ENCODE data around the gene CYBB. TPM values are rescaled to one million over a fixed set of nuclear protein-coding genes. Genes with fewer than 3 reads are reported as not detected.

CYBB gene
- not detected in 2 replicates for total RNA-seq

GRCh38 chrX:37779857-37780256 is at the start of gene CYBB:
Gene CYBB (plus strand): TSS chrX:37780059. CDS start chrX:37780078, 19 bp downstream.

DNA sequence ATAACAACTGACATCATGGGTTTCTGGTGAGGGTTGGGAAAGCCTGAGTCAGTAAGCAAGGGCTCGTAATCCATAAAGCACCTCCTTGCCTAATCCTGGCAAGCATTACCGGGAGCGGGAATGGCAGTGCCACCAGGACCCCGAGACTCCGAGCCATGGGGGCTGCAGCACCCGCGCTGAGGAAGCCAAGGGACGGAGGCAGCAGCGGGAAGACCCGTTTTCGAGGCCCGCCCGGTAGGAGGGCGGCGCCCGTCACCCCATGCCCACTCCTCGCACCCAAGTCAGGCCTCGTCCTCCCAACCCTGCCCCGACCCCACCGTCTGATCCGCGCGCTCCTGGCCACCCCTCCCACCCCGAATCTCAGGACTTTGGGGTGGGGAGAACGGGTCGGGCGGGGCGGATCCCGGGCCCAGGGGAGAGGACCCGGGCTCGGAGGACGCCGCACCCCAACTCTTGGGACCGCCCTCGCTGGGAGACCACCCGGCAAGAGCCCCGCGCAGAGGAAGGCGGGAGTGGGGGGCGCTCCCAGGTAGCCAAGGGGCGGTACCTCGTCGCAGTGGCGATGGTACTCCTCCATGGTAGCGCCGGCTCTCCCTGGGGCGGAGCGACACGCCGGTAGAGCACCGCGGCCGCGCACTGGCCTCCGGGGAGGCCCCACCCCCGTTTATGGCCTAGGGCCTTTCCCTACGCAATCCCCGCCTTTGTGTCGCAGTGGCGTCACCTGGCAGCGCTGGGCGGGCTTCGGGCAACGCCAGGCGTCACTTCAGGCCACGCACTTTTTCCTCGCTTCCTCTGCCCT is 67.3 kb downstream of the CYBB start, which contains the start of gene DYNLT3:
Gene DYNLT3, minus strand, starts transcription at position 638 of the 799 bp plus-strand sequence. Its CDS starts 61 bp downstream, at position 577.

Other genes starting within 250 kb of the CYBB start
- 0.12 and 0.13 TPM in 2 replicates for gene LANCL3, start 208.4 kb upstream of the CYBB start, total RNA-seq
- gene XK, start 94.3 kb upstream of the CYBB start, total RNA-seq, result 0.06 and 0.13 TPM in 2 replicates
- 63.1 and 65.7 TPM in 2 replicates for gene DYNLT3, start 67.5 kb downstream of the CYBB start, total RNA-seq
- gene SYTL5, start 226.5 kb downstream of the CYBB start, total RNA-seq, result 0.19 and 0.40 TPM in 2 replicates